ENCODE data around the gene MYLK4.

MYLK4 gene

GRCh38 chr6:2653369-2654032, 97.2 kb downstream of the MYLK4 start:
- H3K9me3 ChIP-seq (ENCODE audit: insufficient read depth, low read depth, low read length): peaks cover 24% of the 10 kb centered on the region
- no peak overlapping the region for H3K4me3 ChIP-seq (ENCODE audit: low read length)
- H3K4me1 ChIP-seq (ENCODE audit: insufficient read depth, low read length): peaks cover 24% of the 10 kb centered on the region
- WGBS: 85% methylated on average over 1 of the region's 1 CpG
- no peak overlapping the region for H3K9ac ChIP-seq (ENCODE audit: low read depth, low read length)
- H3K36me3 ChIP-seq (ENCODE audit: insufficient read depth, low read length): no peaks in the 10 kb centered on the region
- H3K27me3 ChIP-seq (ENCODE audit: insufficient read depth, low read length): no peaks in the 10 kb centered on the region
- H3K27ac ChIP-seq (ENCODE audit: low read depth, low read length): no peak overlapping the region

GRCh38 chr6:2652611-2653010, 98.1 kb downstream of the MYLK4 start:
- H3K27ac ChIP-seq (ENCODE audit: low read depth, low read length): no peak overlapping the region
- no peak overlapping the region for H3K9ac ChIP-seq (ENCODE audit: low read depth, low read length)
- peaks cover 24% of the 10 kb centered on the region for H3K9me3 ChIP-seq (ENCODE audit: insufficient read depth, low read depth, low read length)
- WGBS: 92% methylated on average over 2 of the region's 3 CpGs
- H3K36me3 ChIP-seq (ENCODE audit: insufficient read depth, low read length): no peaks in the 10 kb centered on the region
- H3K27me3 ChIP-seq (ENCODE audit: insufficient read depth, low read length): no peaks in the 10 kb centered on the region
- H3K4me3 ChIP-seq (ENCODE audit: low read length): no peak overlapping the region
- peaks cover 24% of the 10 kb centered on the region for H3K4me1 ChIP-seq (ENCODE audit: insufficient read depth, low read length)

- no peaks in the 10 kb centered on the region for H3K27me3 ChIP-seq (ENCODE audit: insufficient read depth, low read length)
- H3K9ac ChIP-seq (ENCODE audit: low read depth, low read length): no peak overlapping the region
- no peaks in the 10 kb centered on the region for H3K36me3 ChIP-seq (ENCODE audit: insufficient read depth, low read length)
- no peak overlapping the region for H3K4me3 ChIP-seq (ENCODE audit: low read length)
- 97% methylated on average over 3 of the region's 3 CpGs for WGBS
- no peak overlapping the region for H3K27ac ChIP-seq (ENCODE audit: low read depth, low read length)
- peaks cover 23% of the 10 kb centered on the region for H3K4me1 ChIP-seq (ENCODE audit: insufficient read depth, low read length)
- H3K9me3 ChIP-seq (ENCODE audit: insufficient read depth, low read depth, low read length): peaks cover 24% of the 10 kb centered on the region
Measured at GRCh38 chr6:2651961-2652360, 98.8 kb downstream of the MYLK4 start.

GRCh38 chr6:2651536-2651935, 99.2 kb downstream of the MYLK4 start:
- H3K4me3 ChIP-seq (ENCODE audit: low read length): no peak overlapping the region
- H3K27ac ChIP-seq (ENCODE audit: low read depth, low read length): no peak overlapping the region
- H3K9me3 ChIP-seq (ENCODE audit: insufficient read depth, low read depth, low read length): peaks cover 24% of the 10 kb centered on the region
- H3K9ac ChIP-seq (ENCODE audit: low read depth, low read length): no peak overlapping the region
- H3K36me3 ChIP-seq (ENCODE audit: insufficient read depth, low read length): no peaks in the 10 kb centered on the region
- no peaks in the 10 kb centered on the region for H3K27me3 ChIP-seq (ENCODE audit: insufficient read depth, low read length)
- 80% methylated on average over 1 of the region's 1 CpG for WGBS
- peaks cover 19% of the 10 kb centered on the region for H3K4me1 ChIP-seq (ENCODE audit: insufficient read depth, low read length)

- Histone ChIP-seq H3K4me1 (ENCODE audit: insufficient read depth, low read length) (peaks cover 6% of the 10 kb centered on the region; the same call in 1 of the 2 replicates), H3K4me3 (ENCODE audit: low read length) (no peak overlapping the region), H3K9ac (ENCODE audit: low read depth, low read length) (no peak overlapping the region), H3K9me3 (ENCODE audit: insufficient read depth, low read depth, low read length) (peaks cover under 1% of the 10 kb centered on the region; the same call in 1 of the 2 replicates), H3K27me3 (ENCODE audit: insufficient read depth, low read length) (no peaks in the 10 kb centered on the region), H3K36me3 (ENCODE audit: insufficient read depth, low read length) (no peaks in the 10 kb centered on the region), H3K27ac (ENCODE audit: low read depth, low read length) (no peak overlapping the region)
- 92% methylated on average over 3 of the region's 3 CpGs for WGBS
Measured at GRCh38 chr6:2646346-2646745, 104.4 kb downstream of the MYLK4 start.

GRCh38 chr6:2643935-2644539, 106.7 kb downstream of the MYLK4 start:
- Histone ChIP-seq H3K27me3 (ENCODE audit: insufficient read depth, low read length) (no peaks in the 10 kb centered on the region), H3K4me1 (ENCODE audit: insufficient read depth, low read length) (peaks cover 16% of the 10 kb centered on the region), H3K36me3 (ENCODE audit: insufficient read depth, low read length) (no peaks in the 10 kb centered on the region), H3K9me3 (ENCODE audit: insufficient read depth, low read depth, low read length) (no peaks in the 10 kb centered on the region), H3K9ac (ENCODE audit: low read depth, low read length) (no peak overlapping the region), H3K27ac (ENCODE audit: low read depth, low read length) (no peak overlapping the region), H3K4me3 (ENCODE audit: low read length) (no peak overlapping the region)
- 93% methylated on average over 5 of the region's 5 CpGs for WGBS

GRCh38 chr6:2643130-2643529, 107.6 kb downstream of the MYLK4 start:
- no peak overlapping the region for H3K4me3 ChIP-seq (ENCODE audit: low read length)
- no peaks in the 10 kb centered on the region for H3K27me3 ChIP-seq (ENCODE audit: insufficient read depth, low read length)
- no peak overlapping the region for H3K27ac ChIP-seq (ENCODE audit: low read depth, low read length)
- 86% methylated on average over 2 of the region's 2 CpGs for WGBS
- H3K9ac ChIP-seq (ENCODE audit: low read depth, low read length): no peak overlapping the region
- H3K9me3 ChIP-seq (ENCODE audit: insufficient read depth, low read depth, low read length): no peaks in the 10 kb centered on the region
- H3K4me1 ChIP-seq (ENCODE audit: insufficient read depth, low read length): peaks cover 16% of the 10 kb centered on the region
- H3K36me3 ChIP-seq (ENCODE audit: insufficient read depth, low read length): no peaks in the 10 kb centered on the region

- WGBS: 89% methylated on average over 14 of the region's 14 CpGs
Measured at GRCh38 chr6:2641044-2641725, 109.5 kb downstream of the MYLK4 start.

GRCh38 chr6:2640551-2640950, 110.2 kb downstream of the MYLK4 start:
- H3K27me3 ChIP-seq (ENCODE audit: insufficient read depth, low read length): no peaks in the 10 kb centered on the region
- 61% methylated on average over 4 of the region's 4 CpGs for WGBS
- H3K9ac ChIP-seq (ENCODE audit: low read depth, low read length): no peak overlapping the region
- no peaks in the 10 kb centered on the region for H3K36me3 ChIP-seq (ENCODE audit: insufficient read depth, low read length)
- H3K4me3 ChIP-seq (ENCODE audit: low read length): no peak overlapping the region
- H3K4me1 ChIP-seq (ENCODE audit: insufficient read depth, low read length): peaks cover 16% of the 10 kb centered on the region
- peak overlapping the region; percentile 71; the same call in 1 of the 2 replicates for H3K27ac ChIP-seq (ENCODE audit: low read depth, low read length)
- H3K9me3 ChIP-seq (ENCODE audit: insufficient read depth, low read depth, low read length): no peaks in the 10 kb centered on the region

More at GRCh38 chr6:2641044-2641725, 109.5 kb downstream of the MYLK4 start:
- H3K9ac ChIP-seq (ENCODE audit: low read depth, low read length): no peak overlapping the region
- H3K27ac ChIP-seq (ENCODE audit: low read depth, low read length): peak overlapping the region; percentile 71; the same call in 1 of the 2 replicates
- no peaks in the 10 kb centered on the region for H3K36me3 ChIP-seq (ENCODE audit: insufficient read depth, low read length)
- H3K4me3 ChIP-seq (ENCODE audit: low read length): no peak overlapping the region
- H3K27me3 ChIP-seq (ENCODE audit: insufficient read depth, low read length): no peaks in the 10 kb centered on the region
- no peaks in the 10 kb centered on the region for H3K9me3 ChIP-seq (ENCODE audit: insufficient read depth, low read depth, low read length)
- H3K4me1 ChIP-seq (ENCODE audit: insufficient read depth, low read length): peaks cover 16% of the 10 kb centered on the region

- H3K27me3 ChIP-seq (ENCODE audit: insufficient read depth, low read length): peaks cover 5% of the 10 kb centered on the region
- H3K4me3 ChIP-seq (ENCODE audit: low read length): no peak overlapping the region
- H3K27ac ChIP-seq (ENCODE audit: low read depth, low read length): no peak overlapping the region; the same call in 1 of the 2 replicates
- 93% methylated on average over 8 of the region's 8 CpGs for WGBS
- no peaks in the 10 kb centered on the region for H3K36me3 ChIP-seq (ENCODE audit: insufficient read depth, low read length)
- peaks cover 19% of the 10 kb centered on the region for H3K4me1 ChIP-seq (ENCODE audit: insufficient read depth, low read length)
- H3K9ac ChIP-seq (ENCODE audit: low read depth, low read length): no peak overlapping the region
- no peaks in the 10 kb centered on the region for H3K9me3 ChIP-seq (ENCODE audit: insufficient read depth, low read depth, low read length)
Measured at GRCh38 chr6:2639896-2640295, 110.8 kb downstream of the MYLK4 start.

GRCh38 chr6:2639167-2639566, 111.6 kb downstream of the MYLK4 start:
- Histone ChIP-seq H3K27ac (ENCODE audit: low read depth, low read length) (no peak overlapping the region), H3K4me1 (ENCODE audit: insufficient read depth, low read length) (peaks cover 22% of the 10 kb centered on the region), H3K27me3 (ENCODE audit: insufficient read depth, low read length) (peaks cover 9% of the 10 kb centered on the region), H3K36me3 (ENCODE audit: insufficient read depth, low read length) (no peaks in the 10 kb centered on the region), H3K9ac (ENCODE audit: low read depth, low read length) (no peak overlapping the region), H3K4me3 (ENCODE audit: low read length) (no peak overlapping the region), H3K9me3 (ENCODE audit: insufficient read depth, low read depth, low read length) (no peaks in the 10 kb centered on the region)
- WGBS: 92% methylated on average over 13 of the region's 13 CpGs
